ENCODE data around the gene DNAH2. TPM values are rescaled to one million over a fixed set of nuclear protein-coding genes. Genes with fewer than 3 reads are reported as not detected.

Gene DNAH2
- total RNA-seq, 1 donor from 2014 or later, result 0.05 TPM

- intact Hi-C loops (cut with micrococcal nuclease), result no loop called here
- ATAC-seq, result no peak
- no peak for DNase-seq
Observed at GRCh38 chr17:7763919-7764318, 46.4 kb downstream of the DNAH2 start.

- intact Hi-C loops (cut with micrococcal nuclease), result no loop called here
- no peak for ATAC-seq
Observed at GRCh38 chr17:7767004-7767403, 49.5 kb downstream of the DNAH2 start.

GRCh38 chr17:7767405-7768021 lies 50.0 kb downstream of the DNAH2 start:
- no peak for DNase-seq
- no peak for ATAC-seq
- intact Hi-C loops (cut with micrococcal nuclease), result no loop called here

More at GRCh38 chr17:7767004-7767403, 49.5 kb downstream of the DNAH2 start:
- DNase-seq, result no peak

- intact Hi-C loops (cut with micrococcal nuclease), result no loop called here
- ATAC-seq, result no peak
- no peak for DNase-seq
Observed at GRCh38 chr17:7769854-7770253, 52.3 kb downstream of the DNAH2 start.

- DNase-seq, result no peak
- intact Hi-C loops (cut with micrococcal nuclease), result no loop called here
- ATAC-seq, result no peak
Observed at GRCh38 chr17:7774055-7774521, 56.5 kb downstream of the DNAH2 start.

- no peak for ATAC-seq
Observed at GRCh38 chr17:7775051-7775450, 57.5 kb downstream of the DNAH2 start.

GRCh38 chr17:7777017-7777416 lies 59.5 kb downstream of the DNAH2 start:
- intact Hi-C loops (cut with micrococcal nuclease), result no loop called here
- no peak for ATAC-seq
- no peak for DNase-seq

More at GRCh38 chr17:7775051-7775450, 57.5 kb downstream of the DNAH2 start:
- DNase-seq, result no peak
- intact Hi-C loops (cut with micrococcal nuclease), result no loop called here

GRCh38 chr17:7780736-7781135 lies 63.2 kb downstream of the DNAH2 start:
- no peak for ATAC-seq
- intact Hi-C loops (cut with micrococcal nuclease), result no loop called here
- no peak for DNase-seq

GRCh38 chr17:7781429-7781828 lies 63.9 kb downstream of the DNAH2 start:
- DNase-seq (no peak), ATAC-seq (no peak)
- intact Hi-C loops (cut with micrococcal nuclease), result no loop called here

- ATAC-seq (no peak), DNase-seq (no peak)
- intact Hi-C loops (cut with micrococcal nuclease), result no loop called here
Observed at GRCh38 chr17:7782240-7782639, 64.7 kb downstream of the DNAH2 start.

- ATAC-seq (no peak), DNase-seq (no peak)
- intact Hi-C loops (cut with micrococcal nuclease), result no loop called here
Observed at GRCh38 chr17:7786866-7787265, 69.3 kb downstream of the DNAH2 start.

GRCh38 chr17:7789131-7789530 lies 71.6 kb downstream of the DNAH2 start:
- no peak for ATAC-seq
- intact Hi-C loops (cut with micrococcal nuclease), result no loop called here
- DNase-seq, result no peak

- intact Hi-C loops (cut with micrococcal nuclease), result no loop called here
- ATAC-seq (no peak), DNase-seq (no peak)
Observed at GRCh38 chr17:7790150-7790549, 72.6 kb downstream of the DNAH2 start.

GRCh38 chr17:7792611-7793010 lies 75.1 kb downstream of the DNAH2 start:
- DNase-seq, result no peak
- intact Hi-C loops (cut with micrococcal nuclease), result no loop called here
- ATAC-seq, result no peak

GRCh38 chr17:7794075-7794663 lies 76.6 kb downstream of the DNAH2 start:
- DNase-seq, result no peak
- intact Hi-C loops (cut with micrococcal nuclease), result no loop called here
- ATAC-seq, result no peak

GRCh38 chr17:7797976-7798375 lies 80.4 kb downstream of the DNAH2 start:
- ATAC-seq (no peak), DNase-seq (no peak)
- intact Hi-C loops (cut with micrococcal nuclease), result no loop called here

- intact Hi-C loops (cut with micrococcal nuclease), result no loop called here
- ATAC-seq, result no peak
- no peak for DNase-seq
Observed at GRCh38 chr17:7798839-7799238, 81.3 kb downstream of the DNAH2 start.

- ATAC-seq (no peak), DNase-seq (no peak)
- intact Hi-C loops (cut with micrococcal nuclease), result no loop called here
Observed at GRCh38 chr17:7803981-7804380, 86.4 kb downstream of the DNAH2 start.

- DNase-seq (no peak), ATAC-seq (no peak)
- intact Hi-C loops (cut with micrococcal nuclease), result no loop called here
Observed at GRCh38 chr17:7806587-7806986, 89.0 kb downstream of the DNAH2 start.

- no peak for DNase-seq
- ATAC-seq, result no peak
- intact Hi-C loops (cut with micrococcal nuclease), result no loop called here
Observed at GRCh38 chr17:7807206-7807605, 89.7 kb downstream of the DNAH2 start.

- DNase-seq, result no peak
- no peak for ATAC-seq
- intact Hi-C loops (cut with micrococcal nuclease), result no loop called here
Observed at GRCh38 chr17:7809086-7809790, 91.7 kb downstream of the DNAH2 start.

Measured in left ventricle myocardium superior (tissue), 1 donor.